Measurements from ENCODE around the gene MLH3. TPM values are rescaled to one million over a fixed set of nuclear protein-coding genes. Genes with fewer than 3 reads are reported as not detected.

MLH3 gene
- total RNA-seq, 1 donor from 2014 or later = 12.9 TPM

- no peak overlapping the region for H3K27ac ChIP-seq (ENCODE audit: low read depth, low read length)
- no peak overlapping the region for H2AFZ ChIP-seq (ENCODE audit: low read depth, low read length)
- no peak overlapping the region for H3K9ac ChIP-seq (ENCODE audit: low read length)
- no peak for DNase-seq (ENCODE audit: low read depth)
- H3K4me1 Mint-ChIP-seq (ENCODE audit: low read depth, unreplicated experiment) = no peaks in the 10 kb centered on the region
- H3K4me1 ChIP-seq (ENCODE audit: insufficient read depth, low read length) = no peaks in the 10 kb centered on the region
- H3K4me3 Mint-ChIP-seq (ENCODE audit: unreplicated experiment) = no peak overlapping the region
- H3K9me3 ChIP-seq (ENCODE audit: insufficient read depth, low read depth, low read length) = no peaks in the 10 kb centered on the region
- no peaks in the 10 kb centered on the region for H3K79me2 ChIP-seq (ENCODE audit: insufficient read depth, low read length)
- H3K9me3 Mint-ChIP-seq (ENCODE audit: unreplicated experiment) = no peaks in the 10 kb centered on the region
- peaks cover 9% of the 10 kb centered on the region for H3K36me3 Mint-ChIP-seq (ENCODE audit: low read depth, unreplicated experiment)
- H3K4me3 ChIP-seq (ENCODE audit: insufficient read depth, low read depth, low read length) = no peak overlapping the region
- H3K36me3 ChIP-seq (ENCODE audit: insufficient read depth, low read length) = peaks cover 23% of the 10 kb centered on the region
- TF ChIP-seq CTCF (IDR thresholded peaks at IDR 0.05; ENCODE audit: insufficient read depth, low read depth, low read length) = no peak
- TF ChIP-seq EZH2 (IDR thresholded peaks at IDR 0.05; ENCODE audit: insufficient read depth, low read length) = no peak
- FAIRE-seq = no peak
- H3K27ac Mint-ChIP-seq (ENCODE audit: unreplicated experiment) = no peak overlapping the region
- no peaks in the 10 kb centered on the region for H3K27me3 ChIP-seq (ENCODE audit: insufficient read depth, low read length)
- H4K20me1 ChIP-seq (ENCODE audit: insufficient read depth, low read length) = no peaks in the 10 kb centered on the region
- H3K27me3 Mint-ChIP-seq (ENCODE audit: low read depth, unreplicated experiment) = no peaks in the 10 kb centered on the region
- no peak overlapping the region for H3K4me2 ChIP-seq (ENCODE audit: low read length)
Measured at GRCh38 chr14:75083271-75083670, 32.0 kb upstream of the MLH3 start.

GRCh38 chr14:75081660-75082229, 30.5 kb upstream of the MLH3 start:
- Mint-ChIP-seq H3K4me1 (ENCODE audit: low read depth, unreplicated experiment) (no peaks in the 10 kb centered on the region), H3K36me3 (ENCODE audit: low read depth, unreplicated experiment) (peaks cover 6% of the 10 kb centered on the region), H3K27me3 (ENCODE audit: low read depth, unreplicated experiment) (no peaks in the 10 kb centered on the region), H3K4me3 (ENCODE audit: unreplicated experiment) (no peak overlapping the region), H3K9me3 (ENCODE audit: unreplicated experiment) (no peaks in the 10 kb centered on the region), H3K27ac (ENCODE audit: unreplicated experiment) (no peak overlapping the region)
- no peak for DNase-seq (ENCODE audit: low read depth)
- Histone ChIP-seq H3K27ac (ENCODE audit: low read depth, low read length) (no peak overlapping the region), H3K4me3 (ENCODE audit: insufficient read depth, low read depth, low read length) (no peak overlapping the region), H3K9ac (ENCODE audit: low read length) (no peak overlapping the region), H3K4me2 (ENCODE audit: low read length) (no peak overlapping the region), H3K27me3 (ENCODE audit: insufficient read depth, low read length) (no peaks in the 10 kb centered on the region), H3K79me2 (ENCODE audit: insufficient read depth, low read length) (no peaks in the 10 kb centered on the region), H4K20me1 (ENCODE audit: insufficient read depth, low read length) (no peaks in the 10 kb centered on the region), H3K4me1 (ENCODE audit: insufficient read depth, low read length) (no peaks in the 10 kb centered on the region), H2AFZ (ENCODE audit: low read depth, low read length) (no peak overlapping the region), H3K9me3 (ENCODE audit: insufficient read depth, low read depth, low read length) (no peaks in the 10 kb centered on the region), H3K36me3 (ENCODE audit: insufficient read depth, low read length) (peaks cover 7% of the 10 kb centered on the region)
- TF ChIP-seq EZH2 (IDR thresholded peaks at IDR 0.05; ENCODE audit: insufficient read depth, low read length) (no peak), CTCF (IDR thresholded peaks at IDR 0.05; ENCODE audit: insufficient read depth, low read depth, low read length) (no peak)
- FAIRE-seq = no peak

- FAIRE-seq (no peak), DNase-seq (ENCODE audit: low read depth) (no peak)
- H3K9ac ChIP-seq (ENCODE audit: low read length) = no peak overlapping the region
- Mint-ChIP-seq H3K9me3 (ENCODE audit: unreplicated experiment) (no peaks in the 10 kb centered on the region), H3K27me3 (ENCODE audit: low read depth, unreplicated experiment) (peaks cover 2% of the 10 kb centered on the region), H3K27ac (ENCODE audit: unreplicated experiment) (no peak overlapping the region), H3K4me1 (ENCODE audit: low read depth, unreplicated experiment) (no peaks in the 10 kb centered on the region), H3K4me3 (ENCODE audit: unreplicated experiment) (no peak overlapping the region), H3K36me3 (ENCODE audit: low read depth, unreplicated experiment) (peaks cover 5% of the 10 kb centered on the region)
- H3K4me2 ChIP-seq (ENCODE audit: low read length) = no peak overlapping the region
- TF ChIP-seq EZH2 (IDR thresholded peaks at IDR 0.05; ENCODE audit: insufficient read depth, low read length) = no peak
- no peak for TF ChIP-seq CTCF (IDR thresholded peaks at IDR 0.05; ENCODE audit: insufficient read depth, low read depth, low read length)
- H3K27ac ChIP-seq (ENCODE audit: low read depth, low read length) = no peak overlapping the region
- H3K27me3 ChIP-seq (ENCODE audit: insufficient read depth, low read length) = no peaks in the 10 kb centered on the region
- H3K4me1 ChIP-seq (ENCODE audit: insufficient read depth, low read length) = no peaks in the 10 kb centered on the region
- H3K9me3 ChIP-seq (ENCODE audit: insufficient read depth, low read depth, low read length) = no peaks in the 10 kb centered on the region
- H3K79me2 ChIP-seq (ENCODE audit: insufficient read depth, low read length) = no peaks in the 10 kb centered on the region
- no peak overlapping the region for H3K4me3 ChIP-seq (ENCODE audit: insufficient read depth, low read depth, low read length)
- H3K36me3 ChIP-seq (ENCODE audit: insufficient read depth, low read length) = no peaks in the 10 kb centered on the region
- H4K20me1 ChIP-seq (ENCODE audit: insufficient read depth, low read length) = no peaks in the 10 kb centered on the region
- no peak overlapping the region for H2AFZ ChIP-seq (ENCODE audit: low read depth, low read length)
Measured at GRCh38 chr14:75079521-75079920, 28.3 kb upstream of the MLH3 start.

Measured in astrocyte (in vitro differentiated cells and primary cell).